AG09319 (cell line): ENCODE data around the gene GCNT1.

Experiments used
- DNase-seq: peaks from one replicate; pipeline ENCODE4 v3.0.0-alpha.2; 2010; ENCODE audit warnings: low read depth; ENCODE audit errors: extremely low read depth
- TF ChIP-seq, protein P1 (sequence below): IDR thresholded peaks from 2 replicates; pipeline ENCODE4 v1.5.1; 2011; ENCODE audit warnings: low read depth, mild to moderate bottlenecking, inconsistent platforms, low read length, moderate library complexity

The GCNT1 gene

DNA sequence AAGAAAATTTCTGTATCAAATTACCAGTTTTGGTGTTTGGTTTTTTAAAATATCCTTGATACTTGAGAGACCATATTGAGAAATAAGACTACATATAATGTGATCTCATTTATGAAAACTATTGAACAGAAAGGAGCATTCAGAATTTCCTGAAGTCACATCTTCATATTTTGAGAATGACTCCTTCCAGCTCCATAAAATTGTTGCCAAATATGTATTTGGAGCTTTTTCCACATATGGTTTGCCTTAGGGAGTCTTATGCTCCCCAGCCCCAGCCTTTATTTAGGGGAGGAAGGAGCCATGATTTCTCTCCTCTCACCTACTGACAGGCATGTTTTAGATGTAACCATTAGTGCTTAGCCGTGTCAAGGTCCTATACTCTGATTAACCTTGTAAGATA, 51.1 kb downstream of the GCNT1 start:
- TF ChIP-seq, protein P1, sequence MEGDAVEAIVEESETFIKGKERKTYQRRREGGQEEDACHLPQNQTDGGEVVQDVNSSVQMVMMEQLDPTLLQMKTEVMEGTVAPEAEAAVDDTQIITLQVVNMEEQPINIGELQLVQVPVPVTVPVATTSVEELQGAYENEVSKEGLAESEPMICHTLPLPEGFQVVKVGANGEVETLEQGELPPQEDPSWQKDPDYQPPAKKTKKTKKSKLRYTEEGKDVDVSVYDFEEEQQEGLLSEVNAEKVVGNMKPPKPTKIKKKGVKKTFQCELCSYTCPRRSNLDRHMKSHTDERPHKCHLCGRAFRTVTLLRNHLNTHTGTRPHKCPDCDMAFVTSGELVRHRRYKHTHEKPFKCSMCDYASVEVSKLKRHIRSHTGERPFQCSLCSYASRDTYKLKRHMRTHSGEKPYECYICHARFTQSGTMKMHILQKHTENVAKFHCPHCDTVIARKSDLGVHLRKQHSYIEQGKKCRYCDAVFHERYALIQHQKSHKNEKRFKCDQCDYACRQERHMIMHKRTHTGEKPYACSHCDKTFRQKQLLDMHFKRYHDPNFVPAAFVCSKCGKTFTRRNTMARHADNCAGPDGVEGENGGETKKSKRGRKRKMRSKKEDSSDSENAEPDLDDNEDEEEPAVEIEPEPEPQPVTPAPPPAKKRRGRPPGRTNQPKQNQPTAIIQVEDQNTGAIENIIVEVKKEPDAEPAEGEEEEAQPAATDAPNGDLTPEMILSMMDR: no peak
- peak; percentile 28 for DNase-seq

DNA sequence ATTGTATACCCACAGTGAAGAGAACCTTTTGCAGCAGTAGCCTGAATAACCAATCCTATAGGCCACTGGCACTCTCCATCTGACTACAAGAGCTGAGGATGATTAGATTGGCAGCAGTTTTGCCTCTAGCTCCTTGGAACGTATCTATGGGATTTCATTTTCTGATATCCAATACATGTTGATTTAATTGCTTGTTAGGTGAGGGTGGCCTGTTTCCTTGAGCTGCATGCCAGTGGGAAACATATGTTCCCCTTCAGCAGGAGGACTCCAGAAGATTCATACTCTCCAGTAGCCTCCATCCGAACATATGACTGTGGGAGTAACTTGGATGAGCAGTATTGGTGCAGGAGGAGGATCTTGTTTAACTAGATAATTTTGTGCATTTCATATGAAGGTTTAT, 51.5 kb downstream of the GCNT1 start:
- TF ChIP-seq, protein P1: no peak
- DNase-seq: no peak

DNA sequence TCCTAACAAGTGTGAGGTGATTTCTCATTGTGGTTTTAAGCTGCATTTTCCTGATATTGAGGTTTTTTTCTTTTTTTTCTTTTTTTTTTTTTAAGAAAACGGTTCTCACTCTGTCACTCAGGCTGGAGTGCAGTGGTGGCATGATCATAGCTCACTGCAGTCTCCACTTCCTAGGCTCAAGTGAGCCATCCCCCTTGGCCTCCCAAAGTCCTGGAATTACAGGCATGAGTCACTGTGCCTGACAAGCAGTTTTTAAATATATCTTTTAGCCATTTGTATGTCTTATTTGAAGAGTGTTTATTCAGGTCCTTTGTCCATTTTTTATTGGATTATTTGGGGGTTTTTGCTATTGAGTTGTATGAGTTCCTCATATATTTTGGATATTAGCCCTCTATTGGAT, 53.8 kb downstream of the GCNT1 start:
- no peak for DNase-seq
- TF ChIP-seq, protein P1: no peak

DNA sequence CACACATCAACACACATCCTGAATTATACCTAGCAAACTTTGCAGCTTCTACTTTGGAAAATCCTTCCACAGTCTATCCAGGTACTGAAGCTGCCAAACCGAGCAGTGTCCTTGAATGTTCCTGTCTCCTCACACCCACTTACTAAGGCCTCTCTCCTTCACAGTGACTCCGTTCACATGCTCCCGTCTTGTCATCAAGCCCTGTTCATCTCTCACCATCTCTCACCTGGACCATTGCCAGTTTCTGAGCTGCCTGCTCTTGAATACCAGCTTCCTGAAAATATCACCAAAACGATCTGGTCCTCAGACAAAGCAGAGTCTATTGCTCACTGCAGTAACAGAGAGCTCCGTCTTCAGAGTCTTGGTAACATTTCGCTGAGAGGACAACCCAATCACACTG, 57.4 kb downstream of the GCNT1 start:
- TF ChIP-seq, protein P1: no peak
- no peak for DNase-seq

DNA sequence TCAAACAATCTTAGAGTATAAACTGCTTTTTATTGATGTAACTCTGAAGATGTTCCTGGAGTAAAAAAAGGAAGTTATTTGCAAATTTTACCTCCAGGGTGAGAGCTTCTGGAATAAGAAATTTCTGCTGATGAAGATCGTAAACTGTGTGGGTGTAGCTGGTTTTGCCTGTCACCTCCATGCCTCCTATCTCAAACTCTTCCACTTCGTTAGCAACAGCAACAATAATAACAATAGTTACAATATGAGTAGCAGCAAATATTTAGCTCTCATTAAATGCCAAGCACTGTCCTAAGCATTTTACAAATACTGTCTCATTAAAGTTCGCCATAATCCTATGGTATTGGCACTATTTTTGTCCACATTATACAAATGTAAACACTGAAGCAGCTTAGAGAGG, 57.9 kb downstream of the GCNT1 start:
- TF ChIP-seq, protein P1: no peak
- DNase-seq: no peak

DNA sequence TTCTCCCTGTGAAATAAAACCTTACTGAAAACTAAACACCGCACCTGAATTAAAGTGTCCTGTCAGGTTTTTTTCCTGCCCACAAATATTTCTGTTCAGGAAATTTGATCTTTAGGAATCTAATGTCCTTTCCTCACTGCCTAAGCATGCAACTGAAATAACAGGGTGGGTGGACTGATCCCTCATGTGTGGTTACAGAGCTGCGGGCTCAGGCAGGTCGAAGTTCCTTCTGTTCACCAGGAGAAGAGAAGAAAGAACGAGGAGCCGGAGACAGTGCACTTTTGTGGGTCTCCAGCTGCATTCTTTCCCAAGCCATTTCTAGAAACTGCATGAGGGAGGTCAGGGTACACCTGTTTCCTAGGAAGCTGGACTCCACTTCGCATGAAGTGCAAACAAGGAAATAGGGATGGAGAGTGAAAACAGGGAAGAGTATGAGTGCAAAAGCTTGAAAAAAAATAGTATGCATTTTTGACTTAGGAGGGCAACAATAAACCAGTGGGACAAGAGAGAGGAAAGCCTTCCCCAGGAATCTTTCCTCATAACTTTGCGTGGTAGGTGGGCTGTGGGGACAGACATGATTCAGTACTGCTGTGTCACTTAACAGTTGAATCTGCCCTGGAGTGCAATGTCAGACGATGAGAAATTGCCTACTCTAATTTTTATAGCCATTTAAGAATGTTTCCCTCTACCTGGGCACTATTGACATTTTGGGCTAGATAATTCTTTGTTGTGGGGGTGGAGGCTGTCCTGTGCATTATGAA, 60.3 kb downstream of the GCNT1 start:
- TF ChIP-seq, protein P1: no peak
- no peak for DNase-seq

DNA sequence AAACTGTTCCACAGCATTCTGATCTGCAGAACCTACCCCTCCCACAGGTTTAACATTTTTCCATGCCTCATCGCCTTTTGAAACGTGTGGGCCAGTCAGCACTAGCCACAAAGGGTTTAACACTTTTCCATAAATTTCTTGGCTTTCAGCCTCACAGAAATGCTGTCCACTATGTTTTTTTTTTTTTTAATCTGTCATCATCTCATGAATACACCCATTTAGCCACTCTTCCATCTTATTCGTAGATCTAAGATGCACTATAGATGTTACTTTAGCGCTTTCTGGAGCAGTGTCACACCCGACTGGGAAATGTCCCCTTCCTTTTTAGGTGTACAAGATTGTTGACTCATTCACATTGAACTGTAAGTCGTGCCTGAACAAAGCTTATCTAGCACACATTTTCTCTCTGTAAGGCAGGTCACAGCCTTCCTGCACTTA, 62.3 kb downstream of the GCNT1 start:
- TF ChIP-seq, protein P1: no peak
- DNase-seq: no peak
